ENCODE data around the gene AGAP2. TPM values are rescaled to one million over a fixed set of nuclear protein-coding genes. Genes with fewer than 3 reads are reported as not detected.

AGAP2 gene
- total RNA-seq, 6 experiments from 2014 or later: 0.14 to 0.18 (median 0.14) TPM

GRCh38 chr12:57754411-57755193 is 16.1 kb upstream of the AGAP2 start, which contains the start of gene MARCHF9:
MARCHF9 (plus strand) TSS chr12:57755103; CDS start chr12:57755529, 426 bp downstream.
- no peak for DNase-seq
- Mint-ChIP-seq H3K27ac (no peak within 1 kb of the TSS), H3K36me3 (ENCODE audit: low read depth) (peaks cover 21% of the 10 kb centered on the region), H3K9me3 (no peaks in the 10 kb centered on the region), H3K4me1 (ENCODE audit: low read depth) (peaks cover 37% of the 10 kb centered on the region), H3K4me3 (peak within 1 kb of the TSS; percentile 83), H3K27me3 (ENCODE audit: insufficient read depth) (peaks cover 34% of the 10 kb centered on the region)
- no peak for TF ChIP-seq CTCF (IDR thresholded peaks at IDR 0.05)

- DNase-seq: no peak
- Mint-ChIP-seq H3K27ac (no peak overlapping the region), H3K9me3 (no peaks in the 10 kb centered on the region), H3K27me3 (ENCODE audit: insufficient read depth) (peaks cover 34% of the 10 kb centered on the region), H3K36me3 (ENCODE audit: low read depth) (peaks cover 21% of the 10 kb centered on the region), H3K4me1 (ENCODE audit: low read depth) (peaks cover 37% of the 10 kb centered on the region), H3K4me3 (peak overlapping the region; percentile 83)
- TF ChIP-seq CTCF (IDR thresholded peaks at IDR 0.05): no peak
These were observed 15.3 kb upstream of the AGAP2 start for GRCh38 chr12:57753756-57754337.

- Mint-ChIP-seq H3K27ac (peak overlapping the region; percentile 97), H3K9me3 (no peaks in the 10 kb centered on the region), H3K27me3 (ENCODE audit: insufficient read depth) (peaks cover 30% of the 10 kb centered on the region), H3K36me3 (ENCODE audit: low read depth) (peaks cover 27% of the 10 kb centered on the region), H3K4me1 (ENCODE audit: low read depth) (peaks cover 37% of the 10 kb centered on the region), H3K4me3 (peak overlapping the region; percentile 98)
- no peak for DNase-seq
- TF ChIP-seq CTCF (IDR thresholded peaks at IDR 0.05): no peak
These were observed 14.1 kb upstream of the AGAP2 start for GRCh38 chr12:57752668-57753000.

- H3K27ac Mint-ChIP-seq: peak within 1 kb of the TSS; percentile 97
- peak; percentile 100 for DNase-seq
- peaks cover 31% of the 10 kb centered on the region for H3K36me3 Mint-ChIP-seq (ENCODE audit: low read depth)
- peaks cover 26% of the 10 kb centered on the region for H3K27me3 Mint-ChIP-seq (ENCODE audit: insufficient read depth)
- no peak for TF ChIP-seq CTCF (IDR thresholded peaks at IDR 0.05)
- H3K4me1 Mint-ChIP-seq (ENCODE audit: low read depth): peaks cover 37% of the 10 kb centered on the region
- no peaks in the 10 kb centered on the region for H3K9me3 Mint-ChIP-seq
- H3K4me3 Mint-ChIP-seq: peak within 1 kb of the TSS; percentile 98
These were observed 13.5 kb upstream of the AGAP2 start, which contains the start of gene CDK4 for GRCh38 chr12:57751788-57752667. CDK4 (minus strand) TSS chr12:57752310; CDS start chr12:57751717, 593 bp downstream.

GRCh38 chr12:57751432-57751787 is 12.9 kb upstream of the AGAP2 start:
- Mint-ChIP-seq H3K27ac (peak overlapping the region; percentile 97), H3K27me3 (ENCODE audit: insufficient read depth) (peaks cover 19% of the 10 kb centered on the region), H3K4me1 (ENCODE audit: low read depth) (peaks cover 38% of the 10 kb centered on the region), H3K9me3 (no peaks in the 10 kb centered on the region), H3K36me3 (ENCODE audit: low read depth) (peaks cover 36% of the 10 kb centered on the region), H3K4me3 (peak overlapping the region; percentile 98)
- DNase-seq: no peak
- TF ChIP-seq CTCF (IDR thresholded peaks at IDR 0.05): no peak

Measured in HFFc6 (cell line).